HG02870 (cell line): Measurements from ENCODE around the gene SEPTIN8.

Source experiments
- ATAC-seq: cut with Tn5 transposase; IDR thresholded peaks from one replicate; pipeline ENCODE4 v1.9.1; 2021; ENCODE audit warnings: mild to moderate bottlenecking, moderate library complexity; ENCODE audit not compliant: unreplicated experiment

The SEPTIN8 gene

GRCh38 chr5:132718544-132719312, 58.3 kb downstream of the SEPTIN8 start:
- no peak for ATAC-seq

GRCh38 chr5:132714456-132715307, 62.4 kb downstream of the SEPTIN8 start:
- ATAC-seq: no peak

GRCh38 chr5:132708645-132709044, 68.4 kb downstream of the SEPTIN8 start:
- ATAC-seq: no peak

- ATAC-seq: no peak
Observed at GRCh38 chr5:132704875-132705274, 72.2 kb downstream of the SEPTIN8 start.
